DOHH2 (cell line): ENCODE measurements around the gene NUDT8.
"Not testable (repeated sequence)": the region's sequence is repeated elsewhere in the genome, so short reads cannot be mapped to it uniquely, and the experiment has no call there.

ENCODE experiments used
- H3F3A ChIP-seq: fragments of 200-600 bp; sonication (generic), shearing (Covaris generic); 2 replicates; pipeline ENCODE4 v1.6.0; 2016; ENCODE audit warnings: antibody characterized with exemption, mild to moderate bottlenecking; ENCODE audit not compliant: control insufficient read depth, insufficient read depth
- H3K27ac ChIP-seq: fragments of 200-600 bp; sonication (generic); 2 replicates; pipeline ENCODE4 v1.5.1; 2014; ENCODE audit warnings: low read depth, mild to moderate bottlenecking, low read length, moderate library complexity
- H3K27me3 ChIP-seq: fragments of 200-600 bp; sonication (generic); 2 replicates; pipeline ENCODE4 v1.6.1; 2014; ENCODE audit warnings: mild to moderate bottlenecking, low read length, mixed read lengths; ENCODE audit not compliant: control insufficient read depth
- H3K36me3 ChIP-seq: fragments of 200-600 bp; sonication (generic); 2 replicates; pipeline ENCODE4 v1.6.1; 2014; ENCODE audit warnings: mild to moderate bottlenecking, low read length, moderate library complexity, mixed read lengths; ENCODE audit not compliant: control insufficient read depth
- H3K4me1 ChIP-seq: fragments of 200-600 bp; sonication (generic); 2 replicates; pipeline ENCODE4 v1.6.1; 2014; ENCODE audit warnings: mild to moderate bottlenecking, low read length, mixed read lengths; ENCODE audit not compliant: control insufficient read depth
- H3K4me2 ChIP-seq: fragments of 200-600 bp; sonication (generic); 2 replicates; pipeline ENCODE4 v1.6.0; 2014; ENCODE audit warnings: mild to moderate bottlenecking, low read length, moderate library complexity
- H3K4me3 ChIP-seq: fragments of 200-600 bp; sonication (generic); 2 replicates; pipeline ENCODE4 v1.5.1; 2014; ENCODE audit warnings: mild to moderate bottlenecking, low read length, mixed read lengths
- H3K79me2 ChIP-seq: fragments of 200-600 bp; sonication (generic); 2 replicates; pipeline ENCODE4 v1.6.1; 2014; ENCODE audit warnings: mild to moderate bottlenecking, low read length, mixed read lengths; ENCODE audit not compliant: control insufficient read depth
- H3K9me2 ChIP-seq: fragments of 200-600 bp; sonication (generic); replicated peaks from 2 replicates; pipeline ENCODE4 v1.6.1; 2014; ENCODE audit warnings: mild to moderate bottlenecking, low read length, mixed read lengths; ENCODE audit not compliant: control insufficient read depth
- H3K9me3 ChIP-seq: fragments of 200-600 bp; sonication (generic); 2 replicates; pipeline ENCODE4 v1.6.1; 2014; ENCODE audit warnings: antibody characterized with exemption, low read length, mixed read lengths; ENCODE audit not compliant: control insufficient read depth, insufficient read depth
- H4K20me1 ChIP-seq: fragments of 200-600 bp; sonication (generic); 2 replicates; pipeline ENCODE4 v1.6.0; 2014; ENCODE audit warnings: low read depth, mild to moderate bottlenecking, antibody characterized with exemption, low read length, moderate library complexity; ENCODE audit not compliant: control insufficient read depth, insufficient read depth
- CTCF ChIP-seq: fragments of 200-600 bp; sonication (generic); IDR thresholded peaks from one replicate; pipeline ENCODE4 v1.5.1; 2014; ENCODE audit warnings: antibody characterized with exemption, mild to moderate bottlenecking, low read depth, low read length; ENCODE audit not compliant: poor library complexity, severe bottlenecking
- EZH2phosphoT487 ChIP-seq: fragments of 200-600 bp; sonication (generic); IDR thresholded peaks from 2 replicates; pipeline ENCODE4 v1.6.1; 2017; ENCODE audit warnings: borderline replicate concordance, mild to moderate bottlenecking, antibody characterized with exemption, low read length, moderate library complexity, mixed read lengths

The NUDT8 gene

GRCh38 chr11:67600324-67601029, 29.3 kb downstream of the NUDT8 start:
- H3K4me2 ChIP-seq = peak overlapping the region; percentile 80

DNA sequence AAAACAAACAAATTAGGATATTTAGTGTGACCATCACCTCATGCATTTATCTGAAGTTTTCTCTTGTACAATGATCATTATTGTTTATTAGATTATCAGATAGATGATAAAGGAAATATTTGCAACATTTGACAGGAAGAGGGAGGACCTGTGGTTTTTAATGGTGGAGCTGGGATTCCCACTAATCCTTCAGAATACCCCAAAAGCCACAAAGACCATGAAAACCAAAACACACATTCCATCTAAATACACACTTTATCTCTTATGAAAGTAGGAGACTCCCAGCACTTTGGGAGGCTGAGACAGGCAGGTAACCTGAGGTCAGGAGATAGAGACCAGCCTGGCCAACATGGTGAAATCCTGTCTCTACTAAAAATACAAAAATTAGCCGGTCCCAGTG, 30.6 kb downstream of the NUDT8 start:
- TF ChIP-seq EZH2phosphoT487 (no peak), CTCF (no peak)
- Histone ChIP-seq H3K27ac (no peak overlapping the region), H3K36me3 (no peaks in the 10 kb centered on the region), H3K27me3 (no peaks in the 10 kb centered on the region), H3K4me2 (no peak overlapping the region), H3K79me2 (no peaks in the 10 kb centered on the region), H3K9me3 (no peaks in the 10 kb centered on the region), H4K20me1 (no peaks in the 10 kb centered on the region), H3K4me1 (peaks cover 36% of the 10 kb centered on the region), H3K9me2 (no peaks in the 10 kb centered on the region), H3K4me3 (no peak overlapping the region), H3F3A (peaks cover 9% of the 10 kb centered on the region)

More at GRCh38 chr11:67600324-67601029, 29.3 kb downstream of the NUDT8 start:
- Histone ChIP-seq H3K4me3 (peak overlapping the region; percentile 67), H3K9me3 (no peaks in the 10 kb centered on the region), H3K4me1 (peaks cover 30% of the 10 kb centered on the region), H3K9me2 (no peaks in the 10 kb centered on the region), H3K27me3 (no peaks in the 10 kb centered on the region), H3K36me3 (no peaks in the 10 kb centered on the region), H3K79me2 (no peaks in the 10 kb centered on the region), H4K20me1 (no peaks in the 10 kb centered on the region), H3K27ac (peak overlapping the region; percentile 71), H3F3A (peaks cover 9% of the 10 kb centered on the region)
- TF ChIP-seq EZH2phosphoT487 = no peak
- no peak for TF ChIP-seq CTCF

- not testable (repeated sequence) for H3F3A ChIP-seq, H3K4me2 ChIP-seq, H3K9me2 ChIP-seq, H3K9me3 ChIP-seq, H3K79me2 ChIP-seq, H3K36me3 ChIP-seq, H3K27me3 ChIP-seq, H4K20me1 ChIP-seq, H3K27ac ChIP-seq, H3K4me3 ChIP-seq
- peaks cover 41% of the 10 kb centered on the region for H3K4me1 ChIP-seq
Observed at GRCh38 chr11:67597963-67598362, 31.8 kb downstream of the NUDT8 start.

DNA sequence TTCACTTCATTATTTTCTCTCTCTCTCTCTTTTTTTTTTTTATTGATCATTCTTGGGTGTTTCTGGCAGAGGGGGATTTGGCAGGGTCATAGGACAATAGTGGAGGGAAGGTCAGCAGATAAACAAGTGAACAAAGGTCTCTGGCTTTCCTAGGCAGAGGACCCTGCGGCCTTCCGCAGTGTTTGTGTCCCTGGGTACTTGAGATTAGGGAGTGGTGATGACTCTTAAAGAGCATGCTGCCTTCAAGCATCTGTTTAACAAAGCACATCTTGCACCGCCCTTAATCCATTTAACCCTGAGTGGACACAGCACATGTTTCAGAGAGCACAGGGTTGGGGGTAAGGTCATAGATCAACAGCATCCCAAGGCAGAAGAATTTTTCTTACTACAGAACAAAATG, 32.3 kb downstream of the NUDT8 start:
- not testable (repeated sequence) for H3K4me3 ChIP-seq, H3K27ac ChIP-seq, H3K9me2 ChIP-seq, H4K20me1 ChIP-seq, H3K4me2 ChIP-seq, H3K79me2 ChIP-seq, H3K36me3 ChIP-seq, H3K27me3 ChIP-seq, H3F3A ChIP-seq, H3K9me3 ChIP-seq
- peaks cover 41% of the 10 kb centered on the region for H3K4me1 ChIP-seq
